ENCODE data around the gene TPP2.

TPP2 gene

GRCh38 chr13:102593466-102593865, 3.3 kb upstream of the TPP2 start:
- DNase-seq (ENCODE audit: extremely low read depth in 1 of 2, low read depth in 1 of 2): no peak

- no peak for DNase-seq (ENCODE audit: extremely low read depth in 1 of 2, low read depth in 1 of 2)
These were observed 509 bp downstream of the TPP2 start for GRCh38 chr13:102597029-102597961.

DNA sequence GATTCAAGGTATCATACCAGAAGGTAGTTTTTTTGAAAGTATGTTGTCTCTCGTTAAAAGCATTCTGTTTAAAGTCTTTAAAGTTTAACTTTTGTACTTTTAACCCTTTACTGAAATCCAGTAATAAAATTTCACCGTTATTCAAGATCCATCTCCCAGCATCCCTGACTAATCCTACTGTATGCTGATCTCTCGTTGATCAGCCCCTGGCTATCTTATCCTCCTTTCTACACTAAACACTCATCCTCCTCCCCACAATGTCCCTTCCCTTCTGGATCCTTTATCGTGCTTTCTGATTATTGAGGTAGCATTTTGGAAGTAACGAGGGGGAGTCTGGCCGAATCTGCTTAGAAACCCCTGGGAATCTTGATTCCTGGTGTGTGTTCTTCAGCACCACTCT, 1.3 kb downstream of the TPP2 start:
- no peak for DNase-seq (ENCODE audit: extremely low read depth in 1 of 2, low read depth in 1 of 2)

- no peak for DNase-seq (ENCODE audit: extremely low read depth in 1 of 2, low read depth in 1 of 2)
These were observed 2.7 kb downstream of the TPP2 start for GRCh38 chr13:102599426-102600012.

DNA sequence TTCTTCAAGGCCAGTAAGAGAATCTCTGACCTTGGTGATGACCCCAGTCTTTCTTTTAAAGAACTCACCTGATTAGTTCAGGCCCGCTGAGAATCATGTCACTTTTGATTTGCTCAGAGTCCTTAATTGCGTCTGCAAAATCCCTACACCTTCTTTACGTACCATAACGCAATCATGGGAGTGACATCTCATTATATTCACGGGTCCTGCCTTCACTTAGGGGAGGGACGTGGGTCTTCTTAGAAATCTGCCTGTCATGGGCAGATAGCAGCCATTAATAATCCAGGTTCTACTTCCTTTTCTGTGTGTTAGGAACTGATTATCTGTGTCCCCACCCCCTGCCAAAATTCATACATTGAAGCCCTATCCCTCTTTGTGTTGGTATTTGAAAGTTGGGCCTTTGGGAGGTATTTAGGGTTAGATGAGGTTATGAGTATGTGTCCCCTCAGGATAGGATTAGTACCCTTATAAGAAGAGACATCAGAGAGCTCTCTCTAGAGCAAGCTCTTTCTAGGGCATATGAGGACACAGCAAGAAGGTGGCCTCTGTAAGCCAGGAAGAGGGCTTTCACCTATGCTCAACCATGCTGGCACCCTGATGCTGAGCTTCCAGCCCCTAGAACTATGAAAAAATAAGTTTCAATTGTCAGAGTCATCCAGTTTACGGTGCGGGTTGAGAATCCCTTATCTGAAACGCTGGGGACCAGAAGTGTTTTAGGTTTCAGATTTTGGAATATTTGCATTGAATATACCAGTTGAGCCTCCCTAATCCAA, 9.9 kb downstream of the TPP2 start:
- no peak for DNase-seq (ENCODE audit: extremely low read depth in 1 of 2, low read depth in 1 of 2)

- no peak for DNase-seq (ENCODE audit: extremely low read depth in 1 of 2, low read depth in 1 of 2)
These were observed 12.2 kb downstream of the TPP2 start for GRCh38 chr13:102608974-102609373.

GRCh38 chr13:102609696-102610095, 12.9 kb downstream of the TPP2 start:
- DNase-seq (ENCODE audit: extremely low read depth in 1 of 2, low read depth in 1 of 2): no peak

DNA sequence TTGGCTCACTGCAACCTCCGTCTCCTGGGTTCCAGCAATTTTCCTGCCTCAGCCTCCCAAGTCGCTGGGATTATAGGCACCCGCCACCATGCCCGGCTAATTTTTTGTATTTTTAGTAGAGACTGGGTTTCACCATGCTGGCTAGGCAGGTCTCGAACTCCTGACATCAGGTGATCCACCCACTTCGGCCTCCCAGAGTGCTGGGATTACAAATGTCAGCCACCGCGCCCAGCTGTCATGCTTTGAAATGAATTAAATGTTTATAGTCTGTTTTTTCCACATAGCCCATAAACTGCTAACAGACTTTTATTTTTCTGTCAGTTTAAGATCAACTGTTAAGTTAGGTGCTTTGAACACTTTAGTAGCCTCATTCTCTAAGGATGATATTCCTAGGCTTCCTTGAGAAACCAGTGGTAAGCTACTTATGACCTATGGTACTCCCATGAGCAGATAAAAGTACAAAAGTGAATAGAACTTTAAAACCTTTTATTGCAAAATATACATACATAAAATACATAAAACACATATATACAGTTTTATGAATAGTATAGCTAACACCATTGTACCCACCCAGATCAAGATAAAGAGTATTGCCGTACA, 13.6 kb downstream of the TPP2 start:
- no peak for DNase-seq (ENCODE audit: extremely low read depth in 1 of 2, low read depth in 1 of 2)

GRCh38 chr13:102617697-102618350, 21.0 kb downstream of the TPP2 start:
- DNase-seq (ENCODE audit: extremely low read depth in 1 of 2, low read depth in 1 of 2): no peak

- no peak for DNase-seq (ENCODE audit: extremely low read depth in 1 of 2, low read depth in 1 of 2)
These were observed 23.7 kb downstream of the TPP2 start for GRCh38 chr13:102620516-102620915.

- DNase-seq (ENCODE audit: extremely low read depth in 1 of 2, low read depth in 1 of 2): no peak
These were observed 30.1 kb downstream of the TPP2 start for GRCh38 chr13:102626928-102627327.

- no peak for DNase-seq (ENCODE audit: extremely low read depth in 1 of 2, low read depth in 1 of 2)
These were observed 31.8 kb downstream of the TPP2 start for GRCh38 chr13:102628559-102628958.

DNA sequence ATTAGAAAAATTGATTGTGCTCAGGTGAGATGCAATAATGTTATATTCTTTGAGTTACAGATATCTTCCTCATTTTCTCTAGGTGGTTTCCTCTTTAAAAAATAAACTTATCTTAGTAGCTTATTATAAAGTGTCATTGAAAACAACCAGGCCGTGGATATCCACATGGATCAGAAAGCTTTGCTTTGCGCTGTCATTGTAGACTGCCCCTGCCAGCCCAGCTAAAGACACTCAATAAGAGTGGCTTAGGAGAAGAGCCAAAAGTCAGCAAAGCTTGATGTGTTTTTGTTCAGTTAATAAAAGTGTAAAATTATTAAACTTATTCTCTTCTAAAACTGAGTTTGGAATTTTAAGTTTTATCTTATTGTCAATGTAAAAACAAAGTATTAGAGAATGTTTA, 34.4 kb downstream of the TPP2 start:
- no peak for DNase-seq (ENCODE audit: extremely low read depth in 1 of 2, low read depth in 1 of 2)

- no peak for DNase-seq (ENCODE audit: extremely low read depth in 1 of 2, low read depth in 1 of 2)
These were observed 42.0 kb downstream of the TPP2 start for GRCh38 chr13:102638741-102639140.

GRCh38 chr13:102642029-102642428, 45.2 kb downstream of the TPP2 start:
- DNase-seq (ENCODE audit: extremely low read depth in 1 of 2, low read depth in 1 of 2): no peak

GRCh38 chr13:102642475-102642874, 45.7 kb downstream of the TPP2 start:
- no peak for DNase-seq (ENCODE audit: extremely low read depth in 1 of 2, low read depth in 1 of 2)

DNA sequence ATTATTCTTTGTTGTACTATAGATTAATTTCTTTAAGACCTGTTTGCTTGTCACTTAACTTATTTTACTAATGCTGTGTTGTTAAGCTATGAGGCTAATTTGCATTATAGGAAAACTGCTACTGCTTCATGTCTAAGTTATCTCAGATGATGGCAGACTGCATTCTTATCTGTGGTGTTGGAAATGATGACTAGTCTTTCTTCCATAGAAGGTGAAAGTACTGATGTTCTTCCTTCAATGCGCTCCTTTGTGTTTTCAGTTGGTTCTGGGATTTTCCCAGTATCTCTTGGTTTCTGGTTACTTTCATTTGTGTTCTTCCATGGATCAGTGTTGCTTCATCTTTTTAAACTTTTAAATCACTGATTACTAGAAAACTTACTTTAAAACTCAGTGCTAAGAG, 46.9 kb downstream of the TPP2 start:
- no peak for DNase-seq (ENCODE audit: extremely low read depth in 1 of 2, low read depth in 1 of 2)

DNA sequence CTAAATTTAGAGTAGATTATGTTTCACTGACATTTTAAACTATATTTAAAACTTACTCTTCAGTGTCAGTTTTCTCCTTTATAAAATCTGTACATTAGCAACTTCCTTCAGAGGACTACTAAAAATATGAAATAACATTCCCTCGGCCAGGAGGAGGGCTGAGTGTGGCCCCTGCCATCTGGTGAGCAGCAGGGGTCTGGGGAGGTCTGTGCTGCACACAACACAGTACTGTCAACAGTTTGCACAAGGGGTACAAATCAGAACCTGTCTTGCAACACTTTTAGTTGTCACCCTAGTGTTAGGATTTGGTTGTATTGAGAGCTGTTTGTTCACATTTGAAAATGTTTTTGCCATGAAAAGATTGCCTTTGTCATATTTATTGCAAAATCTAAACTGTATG, 48.9 kb downstream of the TPP2 start:
- DNase-seq (ENCODE audit: extremely low read depth in 1 of 2, low read depth in 1 of 2): no peak

- no peak for DNase-seq (ENCODE audit: extremely low read depth in 1 of 2, low read depth in 1 of 2)
These were observed 51.3 kb downstream of the TPP2 start for GRCh38 chr13:102648046-102648445.

DNA sequence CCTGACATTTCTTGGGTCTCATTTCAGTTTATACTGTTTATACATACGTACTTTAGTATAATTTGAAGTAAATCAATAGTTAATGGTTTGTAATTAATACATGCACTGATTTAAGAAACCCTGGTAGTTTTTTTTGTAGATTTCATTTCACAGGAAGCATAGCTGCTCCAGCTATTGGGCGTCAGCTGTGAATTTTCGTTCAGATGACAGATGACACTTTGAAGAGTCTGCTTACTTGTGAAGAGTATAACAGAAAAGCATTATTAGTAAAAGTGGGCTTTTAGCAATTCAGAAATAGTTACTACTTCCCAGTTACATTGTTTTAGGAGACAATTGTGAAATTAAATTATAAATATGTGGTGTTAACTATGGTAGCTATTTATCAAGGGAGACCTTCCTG, 53.7 kb downstream of the TPP2 start:
- DNase-seq (ENCODE audit: extremely low read depth in 1 of 2, low read depth in 1 of 2): no peak

DNA sequence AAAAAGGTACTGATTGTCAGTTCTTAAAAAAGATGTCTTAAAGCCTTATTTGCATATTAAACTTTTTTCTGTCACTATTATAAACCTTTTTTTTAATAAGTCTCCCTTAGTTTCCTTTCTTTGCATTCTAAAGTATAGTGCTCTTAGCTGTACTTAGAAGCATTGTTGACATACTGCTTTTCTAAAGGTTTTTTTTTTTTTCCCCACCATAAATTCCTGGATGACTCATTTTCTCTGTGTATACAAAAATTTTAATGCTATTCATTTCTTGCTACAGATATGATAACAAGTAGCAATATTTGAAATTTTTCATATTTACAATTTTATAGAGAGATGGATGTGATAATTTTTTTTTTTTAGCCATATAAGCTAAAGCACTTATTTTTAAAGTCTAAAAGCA, 54.6 kb downstream of the TPP2 start:
- no peak for DNase-seq (ENCODE audit: extremely low read depth in 1 of 2, low read depth in 1 of 2)

Measured in stimulated activated CD8-positive, alpha-beta memory T cell treated with anti-CD3 and anti-CD28 coated beads, Interleukin-7, amount 100 ng/mL, for 48 hours (primary cell).